Neuronal stem cell (in vitro differentiated cells): ENCODE results near the gene PFDN1.
A peak's percentile ranks its signal among the peaks of the same experiment; 100 is the strongest.

Experiments used
- DNase-seq: peaks from one replicate; pipeline ENCODE4 v3.0.0-alpha.2; 2013; ENCODE audit warnings: low spot score
- H2AFZ ChIP-seq: one replicate; pipeline ENCODE4 v1.6.1; 2013; ENCODE audit warnings: mild to moderate bottlenecking, low read length, inconsistent platforms
- H2AK5ac ChIP-seq: 2 replicates; pipeline ENCODE4 v1.6.1; 2013; ENCODE audit warnings: low read depth, mild to moderate bottlenecking, inconsistent platforms, low read length, moderate library complexity, mixed read lengths
- H2BK120ac ChIP-seq: 2 replicates; pipeline ENCODE4 v1.6.1; 2013; ENCODE audit warnings: low read depth, mild to moderate bottlenecking, inconsistent platforms, low read length, moderate library complexity, mixed read lengths
- H2BK12ac ChIP-seq: one replicate; pipeline ENCODE4 v1.6.1; 2013; ENCODE audit warnings: low read length, inconsistent platforms
- H2BK15ac ChIP-seq: 2 replicates; pipeline ENCODE4 v1.6.1; 2013; ENCODE audit warnings: mild to moderate bottlenecking, low read length, inconsistent platforms, mixed read lengths
- H2BK5ac ChIP-seq: one replicate; pipeline ENCODE4 v1.6.1; 2013; ENCODE audit warnings: inconsistent platforms, mild to moderate bottlenecking, low read length, moderate library complexity
- H3K14ac ChIP-seq: one replicate; pipeline ENCODE4 v1.6.1; 2013; ENCODE audit warnings: low read length, inconsistent platforms
- H3K18ac ChIP-seq: 2 replicates; pipeline ENCODE4 v1.6.1; 2013; ENCODE audit warnings: low read length, inconsistent platforms
- H3K23ac ChIP-seq: 2 replicates; pipeline ENCODE4 v1.6.1; 2013; ENCODE audit warnings: low read depth, mild to moderate bottlenecking, mixed read lengths, low read length, inconsistent platforms; ENCODE audit not compliant: poor library complexity
- H3K27ac ChIP-seq: replicated peaks from 3 replicates; pipeline ENCODE4 v1.5.1; 2013; ENCODE audit warnings: low read length, inconsistent platforms
- H3K27me3 ChIP-seq, 3 experiments: 2 replicates each; pipeline ENCODE4 v1.6.1; 2013; ENCODE audit warnings: low read length in 3 of 3, mild to moderate bottlenecking in 2 of 3, inconsistent platforms in 1 of 3, low read depth in 1 of 3, mixed read lengths in 1 of 3, moderate library complexity in 1 of 3; ENCODE audit not compliant: control insufficient read depth in 3 of 3, insufficient read depth in 3 of 3
- H3K36me3 ChIP-seq, 2 donors: replicated peaks in 1 of 2; 2 replicates each; pipeline ENCODE4 v1.6.1; 2013; ENCODE audit warnings: low read length in 2 of 2; ENCODE audit not compliant: control insufficient read depth in 2 of 2, insufficient read depth in 2 of 2
- H3K4ac ChIP-seq: 2 replicates; pipeline ENCODE4 v1.6.1; 2013; ENCODE audit warnings: inconsistent platforms, mild to moderate bottlenecking, low read length, moderate library complexity
- H3K4me1 ChIP-seq, 2 donors: 1 replicate in 1 of 2; 2 replicates in 1 of 2; pipeline ENCODE4 v1.6.1; 2013; ENCODE audit warnings: low read length in 2 of 2, low read depth in 1 of 2; ENCODE audit not compliant: control insufficient read depth in 2 of 2, insufficient read depth in 1 of 2
- H3K4me2 ChIP-seq: one replicate; pipeline ENCODE4 v1.6.1; 2013; ENCODE audit warnings: mild to moderate bottlenecking, low read length, inconsistent platforms; ENCODE audit not compliant: insufficient read depth, poor library complexity, severe bottlenecking
- H3K4me3 ChIP-seq, 2 donors: 2 replicates each; pipeline ENCODE4 v1.5.1; 2013; ENCODE audit warnings: low read length in 2 of 2, mild to moderate bottlenecking in 2 of 2, inconsistent platforms in 1 of 2, moderate library complexity in 1 of 2
- H3K79me1 ChIP-seq: one replicate; pipeline ENCODE4 v1.6.1; 2013; ENCODE audit warnings: low read depth, mild to moderate bottlenecking, inconsistent platforms, low read length, moderate library complexity
- H3K9ac ChIP-seq: one replicate; pipeline ENCODE4 v1.6.1; 2013; ENCODE audit warnings: mild to moderate bottlenecking, low read depth, low read length, inconsistent platforms; ENCODE audit not compliant: poor library complexity
- H3K9me3 ChIP-seq, 2 donors: replicated peaks in 1 of 2; 2 replicates each; pipeline versions ENCODE3 to v1.6.1; 2013; ENCODE audit warnings: low read length in 2 of 2, mild to moderate bottlenecking in 2 of 2, inconsistent platforms in 1 of 2, low read depth in 1 of 2, mixed read lengths in 1 of 2, moderate library complexity in 1 of 2; ENCODE audit not compliant: control insufficient read depth in 2 of 2, insufficient read depth in 1 of 2
- H4K8ac ChIP-seq: one replicate; pipeline ENCODE4 v1.6.1; 2013; ENCODE audit warnings: low read depth, mild to moderate bottlenecking, inconsistent platforms, low read length, moderate library complexity
- H4K91ac ChIP-seq: one replicate; pipeline ENCODE4 v1.6.1; 2013; ENCODE audit warnings: low read length, low read depth, mild to moderate bottlenecking, inconsistent platforms; ENCODE audit not compliant: poor library complexity
- WGBS, 2 donors: extraction: QIAGEN DNeasy Blood & Tissue Kit; methylation state at CpG; one replicate each; pipeline ENCODE4 v1.1.7; 2013; ENCODE audit warnings: missing lambda C conversion rate in 2 of 2, mixed read lengths in 1 of 2; ENCODE audit not compliant: insufficient read length in 2 of 2, insufficient replicate concordance in 1 of 2; ENCODE audit errors: extremely low coverage in 2 of 2; 5-methylcytosine and 5-hydroxymethylcytosine counted together

The PFDN1 gene

DNA sequence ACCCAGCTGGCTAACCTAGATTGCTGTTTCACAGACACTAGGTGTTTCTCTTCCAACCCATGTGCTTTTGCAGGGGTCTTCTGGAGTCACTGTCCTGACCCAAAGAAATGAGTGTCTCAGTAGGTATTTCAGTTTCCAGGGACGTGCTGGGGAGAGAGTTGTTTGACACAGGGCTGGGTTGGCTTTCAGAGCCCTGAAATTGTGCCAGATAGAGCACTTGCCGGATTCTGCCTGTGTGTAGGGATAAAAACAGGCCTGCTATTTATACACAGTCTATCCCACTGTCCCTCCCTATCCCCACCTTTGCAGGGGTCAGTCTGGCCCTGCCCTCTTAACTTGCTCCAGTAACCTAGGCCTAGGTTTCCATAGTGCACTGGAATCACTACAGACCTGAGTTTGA, 44.5 kb upstream of the PFDN1 start:
- no peak overlapping the region for H3K4ac ChIP-seq
- no peak overlapping the region for H4K91ac ChIP-seq
- H3K4me2 ChIP-seq: no peak overlapping the region
- no peak overlapping the region for H4K8ac ChIP-seq
- no CpG with 5 or more reads among the region's 2 CpGs for WGBS, 2 donors
- no peak overlapping the region for H2BK12ac ChIP-seq
- no peaks in the 10 kb centered on the region for H3K9me3 ChIP-seq
- no peak overlapping the region for H3K4me3 ChIP-seq
- H3K27ac ChIP-seq: no peak overlapping the region
- no peak overlapping the region for H3K23ac ChIP-seq
- H2BK15ac ChIP-seq: no peak overlapping the region
- peaks cover 0 to 8% of the 10 kb centered on the region in 2 donors for H3K4me1 ChIP-seq
- DNase-seq: no peak
- H2BK120ac ChIP-seq: no peak overlapping the region
- no peak overlapping the region for H2AK5ac ChIP-seq
- H3K27me3 ChIP-seq: peaks cover 0 to 40% (median 0%) of the 10 kb centered on the region in 3 experiments
- H3K18ac ChIP-seq: no peak overlapping the region
- H3K9ac ChIP-seq: no peak overlapping the region
- H2AFZ ChIP-seq: no peak overlapping the region
- no peaks in the 10 kb centered on the region for H3K36me3 ChIP-seq
- H2BK5ac ChIP-seq: no peak overlapping the region
- no peak overlapping the region for H3K14ac ChIP-seq
- no peaks in the 10 kb centered on the region for H3K79me1 ChIP-seq

- no peak within 1 kb of the TSS for H4K8ac ChIP-seq
- peak; percentile 89 for DNase-seq
- H3K27ac ChIP-seq: peak within 1 kb of the TSS; percentile 29
- H3K4ac ChIP-seq: peak within 1 kb of the TSS; percentile 6
- H2BK120ac ChIP-seq: no peak within 1 kb of the TSS
- H3K4me2 ChIP-seq: peak within 1 kb of the TSS; percentile 93
- no peaks in the 10 kb centered on the region for H3K9me3 ChIP-seq
- H2AK5ac ChIP-seq: peak within 1 kb of the TSS; percentile 36
- no peak within 1 kb of the TSS for H2BK12ac ChIP-seq
- H3K18ac ChIP-seq: peak within 1 kb of the TSS; percentile 86
- H3K4me3 ChIP-seq: peak within 1 kb of the TSS; percentile 69 to 89
- H2BK15ac ChIP-seq: peak within 1 kb of the TSS; percentile 18
- no peak within 1 kb of the TSS for H4K91ac ChIP-seq
- peak within 1 kb of the TSS; percentile 90 for H3K9ac ChIP-seq
- peak within 1 kb of the TSS; percentile 59 for H3K23ac ChIP-seq
- H3K79me1 ChIP-seq: no peaks in the 10 kb centered on the region
- H3K36me3 ChIP-seq: no peaks in the 10 kb centered on the region
- H2AFZ ChIP-seq: peak within 1 kb of the TSS; percentile 99
- peak within 1 kb of the TSS; percentile 87 for H3K14ac ChIP-seq
- H2BK5ac ChIP-seq: no peak within 1 kb of the TSS
- no CpG with 5 or more reads among the region's 72 CpGs for WGBS, 2 donors
- peaks cover 0 to 40% (median 0%) of the 10 kb centered on the region in 3 experiments for H3K27me3 ChIP-seq
- H3K4me1 ChIP-seq: peaks cover 0 to 8% of the 10 kb centered on the region in 2 donors
Measured at GRCh38 chr5:140346348-140347221, 43.7 kb upstream of the PFDN1 start, which contains the start of gene HBEGF. HBEGF (minus strand) TSS chr5:140346603; CDS start chr5:140346328, 275 bp downstream.

- Histone ChIP-seq H4K8ac (no peak overlapping the region), H2BK15ac (peak overlapping the region; percentile 18), H2AK5ac (peak overlapping the region; percentile 36), H3K4me3 (peak overlapping the region; percentile 69 to 89), H3K79me1 (no peaks in the 10 kb centered on the region), H3K9ac (peak overlapping the region; percentile 90), H4K91ac (no peak overlapping the region), H2BK12ac (no peak overlapping the region), H3K27me3 (peaks cover 0 to 40% (median 0%) of the 10 kb centered on the region in 3 experiments), H3K27ac (peak overlapping the region; percentile 29), H3K23ac (peak overlapping the region; percentile 59), H2BK5ac (no peak overlapping the region), H3K36me3 (peaks cover 0 to 2% of the 10 kb centered on the region in 2 donors), H3K14ac (peak overlapping the region; percentile 87), H3K4me2 (peak overlapping the region; percentile 93), H3K4ac (no peak overlapping the region), H2BK120ac (no peak overlapping the region), H3K18ac (peak overlapping the region; percentile 86), H3K9me3 (no peaks in the 10 kb centered on the region), H2AFZ (peak overlapping the region; percentile 99), H3K4me1 (peaks cover 0 to 8% of the 10 kb centered on the region in 2 donors)
- no CpG with 5 or more reads among the region's 35 CpGs for WGBS, 2 donors
- no peak for DNase-seq
Measured at GRCh38 chr5:140345919-140346347, 43.0 kb upstream of the PFDN1 start.
